ENCODE results near the gene LRRN4CL.
"Not testable (repeated sequence)": the region's sequence is repeated elsewhere in the genome, so short reads cannot be mapped to it uniquely, and the experiment has no call there.

Gene LRRN4CL

DNA sequence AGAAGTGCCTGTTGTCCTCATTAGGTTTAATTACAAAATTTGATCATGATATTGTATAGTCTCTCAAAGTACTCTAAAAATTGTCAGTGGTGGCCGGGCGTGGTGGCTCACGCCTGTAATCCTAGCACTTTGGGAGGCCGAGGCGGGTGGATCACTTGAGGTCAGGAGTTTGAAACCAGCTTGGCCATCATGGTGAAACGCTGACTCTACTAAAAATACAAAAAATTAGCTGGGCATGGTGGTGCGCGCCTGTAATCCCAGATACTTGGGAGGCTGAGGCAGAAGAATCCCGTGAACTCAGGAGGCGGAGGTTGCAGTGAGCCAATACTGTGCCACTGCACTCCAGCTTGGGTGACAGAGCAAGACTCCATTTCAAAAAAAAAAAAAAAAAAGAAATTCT is 13.9 kb downstream of the LRRN4CL start:
- not testable (repeated sequence) for DNase-seq

DNA sequence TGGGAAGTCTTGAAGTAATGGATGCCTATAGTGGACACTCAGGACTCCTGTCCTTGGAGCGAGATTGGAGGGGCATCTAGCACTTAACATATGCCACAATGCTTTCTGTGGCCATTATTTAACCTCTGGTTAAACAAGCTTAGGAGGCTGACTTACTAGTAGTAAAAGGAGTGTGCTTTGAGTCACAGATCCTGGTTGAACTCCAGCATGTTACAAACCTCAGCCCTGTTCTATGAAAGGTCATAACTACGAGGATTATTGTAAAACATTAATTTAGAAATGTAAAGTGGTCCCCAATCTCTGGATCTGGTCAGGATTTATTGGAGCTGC is 16.2 kb downstream of the LRRN4CL start:
- DNase-seq = no peak

DNA sequence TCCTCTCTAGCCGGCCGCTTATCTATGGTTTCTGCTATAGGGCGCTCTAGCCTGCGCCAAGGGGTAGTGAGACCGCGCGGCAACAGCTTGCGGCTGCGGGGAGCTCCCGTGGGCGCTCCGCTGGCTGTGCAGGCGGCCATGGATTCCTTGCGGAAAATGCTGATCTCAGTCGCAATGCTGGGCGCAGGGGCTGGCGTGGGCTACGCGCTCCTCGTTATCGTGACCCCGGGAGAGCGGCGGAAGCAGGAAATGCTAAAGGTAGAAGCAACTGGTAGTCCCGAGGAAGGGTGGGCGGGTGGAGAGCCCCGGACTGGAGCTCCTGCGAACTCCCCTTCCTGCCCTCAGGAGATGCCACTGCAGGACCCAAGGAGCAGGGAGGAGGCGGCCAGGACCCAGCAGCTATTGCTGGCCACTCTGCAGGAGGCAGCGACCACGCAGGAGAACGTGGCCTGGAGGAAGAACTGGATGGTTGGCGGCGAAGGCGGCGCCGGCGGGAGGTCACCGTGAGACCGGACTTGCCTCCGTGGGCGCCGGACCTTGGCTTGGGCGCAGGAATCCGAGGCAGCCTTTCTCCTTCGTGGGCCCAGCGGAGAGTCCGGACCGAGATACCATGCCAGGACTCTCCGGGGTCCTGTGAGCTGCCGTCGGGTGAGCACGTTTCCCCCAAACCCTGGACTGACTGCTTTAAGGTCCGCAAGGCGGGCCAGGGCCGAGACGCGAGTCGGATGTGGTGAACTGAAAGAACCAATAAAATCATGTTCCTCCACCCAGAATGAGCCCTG is 17.5 kb downstream of the LRRN4CL start, which contains the start of the genes LBHD1 and UQCC3:
Gene LBHD1 (minus strand): TSS at position 660 of the 782 bp plus-strand sequence. CDS start 2,236 bp downstream, outside the sequence.
Gene UQCC3 (plus strand): TSS at position 66 of the 782 bp plus-strand sequence. CDS start 73 bp downstream, at position 139.
- peak; percentile 72 for DNase-seq

DNA sequence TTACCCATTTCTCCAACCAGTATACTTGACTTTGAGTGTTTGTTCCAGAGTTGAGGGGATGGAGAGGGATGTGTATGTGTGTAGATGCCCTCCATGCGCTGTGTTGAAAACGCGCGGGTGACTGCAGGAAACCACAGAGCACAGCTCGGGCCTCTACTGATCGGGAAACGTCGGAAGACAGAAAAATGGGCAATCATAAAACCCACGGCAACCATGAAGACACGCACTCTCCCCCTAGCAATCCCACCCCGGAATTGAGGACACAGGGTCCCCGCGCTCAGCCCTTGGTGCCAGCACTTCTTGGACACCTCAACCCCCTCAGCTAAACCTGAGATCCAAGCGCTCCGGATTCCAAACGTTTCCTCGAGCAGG is 18.1 kb downstream of the LRRN4CL start:
- DNase-seq = no peak

DNA sequence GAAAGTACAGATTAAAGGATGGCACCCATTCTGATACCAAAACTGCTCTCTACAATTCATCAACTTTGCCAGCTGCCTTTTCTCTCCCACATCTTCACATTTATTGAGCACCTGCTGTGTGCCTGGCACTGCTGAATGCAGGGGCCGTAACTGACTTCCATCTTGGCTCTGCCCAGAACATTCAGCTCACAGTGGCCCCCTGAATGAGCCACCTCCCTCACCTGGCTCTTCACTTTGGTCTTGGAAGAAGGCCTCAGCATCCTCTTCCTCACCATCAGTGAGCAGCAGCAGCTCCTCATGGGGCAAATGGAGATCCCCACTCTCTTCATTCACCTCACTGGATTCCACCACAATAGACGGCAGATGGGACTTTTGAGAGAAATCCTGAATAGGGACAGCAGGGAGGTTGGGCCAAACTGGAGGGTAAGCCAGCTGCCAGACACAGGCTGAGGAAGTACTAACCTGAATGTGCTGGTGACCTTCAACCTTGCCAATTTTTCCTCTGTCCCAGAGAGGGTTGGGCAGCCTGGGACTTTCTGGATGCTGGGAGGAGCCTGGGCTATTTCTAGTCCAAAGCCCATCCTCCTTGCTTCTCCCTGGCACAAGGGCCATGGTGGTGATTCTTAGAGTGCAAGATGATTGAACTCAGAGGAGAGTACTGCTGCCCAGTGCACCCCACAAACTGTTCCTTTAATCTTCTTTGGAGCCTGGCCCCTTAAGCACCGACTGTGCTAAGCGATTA is 19.7 kb downstream of the LRRN4CL start:
- DNase-seq = no peak

DNA sequence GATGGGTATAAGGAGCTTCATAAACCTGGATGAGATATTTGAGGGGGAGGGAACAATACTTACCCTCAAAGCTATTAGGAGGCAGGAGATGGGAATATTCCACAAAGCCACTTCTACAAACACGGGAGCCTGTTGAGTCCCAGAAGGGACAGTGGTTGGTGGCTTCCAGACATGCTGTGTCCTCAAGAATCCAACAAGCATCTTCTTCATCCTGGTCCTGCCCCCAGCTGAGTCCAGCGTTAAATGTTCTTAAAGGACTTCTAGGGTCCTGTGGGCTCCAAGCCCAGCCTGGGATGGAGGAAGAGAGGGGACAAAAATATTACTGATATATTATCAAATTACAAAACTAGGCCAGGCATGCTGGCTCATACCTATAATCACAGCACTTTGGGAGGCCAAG is 21.9 kb downstream of the LRRN4CL start:
- no peak for DNase-seq

DNA sequence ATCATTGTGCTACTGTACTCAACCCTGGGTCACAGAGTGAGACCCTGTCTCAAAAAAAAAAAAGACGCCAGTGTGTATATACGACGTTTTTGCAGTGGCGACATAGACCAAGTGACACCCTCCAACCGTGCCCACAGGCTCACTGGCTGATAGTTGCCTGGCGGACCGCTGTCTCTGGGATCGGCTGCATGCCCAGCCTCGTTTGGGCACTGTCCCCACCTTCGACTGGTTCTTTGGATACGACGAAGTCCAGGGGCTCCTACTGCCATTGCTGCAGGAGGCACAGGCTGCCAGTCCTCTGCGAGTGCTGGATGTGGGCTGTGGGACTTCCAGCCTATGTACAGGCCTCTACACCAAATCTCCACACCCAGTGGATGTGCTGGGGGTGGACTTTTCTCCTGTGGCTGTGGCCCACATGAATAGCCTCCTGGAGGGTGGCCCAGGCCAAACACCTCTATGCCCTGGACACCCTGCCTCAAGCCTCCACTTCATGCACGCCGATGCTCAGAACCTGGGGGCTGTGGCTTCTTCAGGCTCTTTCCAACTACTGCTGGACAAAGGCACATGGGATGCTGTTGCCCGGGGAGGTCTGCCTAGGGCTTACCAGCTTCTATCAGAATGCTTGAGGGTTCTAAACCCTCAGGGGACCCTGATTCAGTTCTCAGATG is 22.9 kb downstream of the LRRN4CL start:
- no peak for DNase-seq

DNA sequence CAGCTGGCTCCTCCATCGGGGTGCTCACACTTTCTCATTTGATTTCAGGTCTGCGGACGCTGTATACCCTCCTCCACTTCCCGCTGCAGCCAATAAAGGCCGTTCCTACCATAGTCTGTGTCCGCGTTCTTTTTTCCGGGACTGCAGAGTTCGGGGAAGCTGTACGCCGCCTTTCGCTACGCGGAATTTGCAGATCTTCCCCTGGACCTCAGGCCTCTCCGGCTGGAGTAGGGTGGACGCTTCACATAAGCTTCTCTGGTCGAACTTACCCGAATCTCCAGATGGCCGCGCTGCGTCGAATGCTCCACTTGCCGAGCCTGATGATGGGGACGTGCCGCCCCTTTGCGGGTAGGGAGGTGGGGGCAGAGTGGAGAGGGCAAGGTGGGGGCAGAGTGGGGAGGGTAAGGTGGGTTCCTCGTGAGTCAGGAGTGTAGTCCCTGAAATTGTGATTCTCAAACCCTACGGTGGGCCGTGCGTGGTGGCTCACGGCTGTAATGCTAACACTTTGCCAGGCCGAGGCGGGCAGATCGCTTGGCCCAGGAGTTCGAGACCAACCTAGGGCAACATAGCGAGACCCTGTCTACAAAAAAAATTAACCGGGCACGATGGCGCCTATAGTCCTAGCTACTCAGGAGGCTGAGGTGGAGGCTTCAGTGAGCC is 23.6 kb downstream of the LRRN4CL start:
- peak; percentile 59 for DNase-seq

DNA sequence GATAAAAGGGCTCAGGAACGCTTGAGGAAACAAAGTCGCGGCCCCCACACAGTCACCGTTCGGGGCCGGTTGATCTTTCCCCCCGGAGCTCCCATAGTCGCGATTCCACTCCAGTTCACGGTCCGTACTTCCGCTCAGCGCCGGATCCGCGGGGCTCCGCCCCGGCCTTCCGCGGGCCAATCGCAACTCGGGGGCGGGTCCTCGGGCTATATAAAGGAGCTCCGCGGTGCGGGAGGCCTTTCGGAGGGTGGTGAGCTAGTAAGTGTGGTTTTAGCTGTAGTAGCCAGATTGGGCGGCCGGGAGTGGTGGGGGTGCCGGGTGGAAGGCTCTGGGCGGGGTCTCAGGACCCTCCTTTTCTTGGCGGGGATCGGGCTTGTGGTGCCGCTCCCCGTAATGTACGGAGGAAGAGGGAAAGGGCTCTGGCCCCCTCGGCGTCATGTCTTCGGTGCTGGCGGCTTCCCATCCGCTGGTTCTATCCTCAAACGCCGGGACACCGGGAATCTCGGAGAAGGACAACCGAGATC is 24.2 kb downstream of the LRRN4CL start, which contains the start of the genes C11orf98 and CSKMT:
Gene C11orf98 (minus strand): TSS at position 136 of the 524 bp plus-strand sequence. CDS start 41 bp downstream, at position 95.
Gene CSKMT (plus strand): TSS at position 238 of the 524 bp plus-strand sequence. CDS start 568 bp downstream, outside the sequence.
- peak; percentile 95 for DNase-seq

DNA sequence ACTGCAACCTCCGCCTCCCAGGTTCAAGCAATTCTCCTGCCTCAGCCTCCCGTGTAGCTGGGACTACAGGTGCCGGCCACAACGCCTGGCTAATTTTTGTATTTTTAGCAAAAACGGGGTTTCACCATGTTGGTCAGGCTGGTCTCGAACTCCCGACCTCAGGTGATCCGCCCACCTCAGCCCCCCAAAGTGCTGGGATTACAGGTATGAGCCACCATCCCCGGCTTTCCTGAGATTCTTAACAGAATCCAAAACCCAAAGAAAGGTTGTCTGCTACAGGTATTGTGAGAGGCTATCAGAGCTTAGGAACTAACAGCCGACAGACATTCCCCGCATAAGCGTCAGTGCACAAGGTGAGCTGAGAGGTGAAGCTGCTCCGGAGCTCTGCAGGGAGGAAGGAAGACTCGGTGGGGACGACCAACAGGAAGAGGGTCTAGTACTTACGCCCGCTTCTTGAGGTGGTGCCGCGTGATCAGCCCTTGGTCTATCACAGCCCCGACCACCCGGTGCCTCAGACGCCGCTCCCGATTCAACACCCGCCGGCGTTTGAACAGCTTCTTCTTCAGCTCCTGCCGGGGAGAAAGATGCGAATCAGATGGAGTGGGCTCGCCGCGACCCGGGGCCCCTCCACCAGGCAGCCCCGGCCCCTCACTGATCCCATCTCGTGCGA is 24.8 kb downstream of the LRRN4CL start:
- peak; percentile 38 for DNase-seq

DNA sequence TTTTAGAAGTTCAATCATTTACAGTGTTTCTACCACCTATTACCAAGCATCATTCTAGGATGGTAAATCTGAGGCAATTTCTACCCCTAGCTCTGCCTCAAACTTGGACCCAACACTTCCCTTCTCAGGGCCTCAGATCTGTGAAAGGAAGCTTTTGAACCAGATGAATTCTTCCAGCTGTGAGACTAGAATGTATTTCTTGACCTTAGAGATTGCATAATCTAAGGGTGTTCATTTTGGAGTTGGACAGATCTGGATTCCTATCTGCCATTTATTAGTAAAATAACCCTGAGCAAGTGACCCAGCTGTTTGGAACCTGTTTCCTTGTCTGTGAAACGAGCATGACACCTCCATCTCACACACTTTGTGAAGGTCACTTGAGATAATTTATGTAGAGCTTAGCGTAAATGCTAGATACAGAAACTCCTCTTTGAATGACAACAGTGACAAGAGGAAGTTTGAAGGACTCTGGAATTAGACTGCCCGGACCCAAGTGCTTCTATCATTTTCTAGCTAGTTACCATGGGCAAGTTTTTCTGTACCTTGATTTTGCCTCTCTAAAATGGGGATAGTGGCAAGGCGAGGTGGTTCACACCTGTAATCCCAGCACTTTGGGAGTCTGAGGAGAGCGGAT is 32.4 kb downstream of the LRRN4CL start:
- no peak for DNase-seq

DNA sequence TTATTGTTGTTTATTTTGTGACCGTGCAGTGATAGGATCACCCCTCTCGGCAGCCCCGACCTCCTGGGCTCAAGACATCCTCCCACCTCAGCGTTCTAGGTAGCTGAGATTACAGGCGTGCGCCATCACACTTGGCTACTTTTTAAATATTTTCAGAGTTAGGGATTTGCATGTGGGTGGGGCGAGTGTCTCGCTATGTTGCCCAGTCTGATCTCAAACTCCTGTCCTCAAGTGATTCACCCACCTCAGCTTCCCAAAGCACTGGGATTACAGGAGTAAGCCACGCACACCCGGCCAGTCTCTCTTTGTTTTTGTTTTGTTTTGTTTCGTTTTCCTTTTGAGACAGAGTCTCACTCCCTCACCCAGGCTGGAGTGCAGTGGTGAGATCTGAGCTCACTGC is 35.0 kb downstream of the LRRN4CL start:
- no peak for DNase-seq

DNA sequence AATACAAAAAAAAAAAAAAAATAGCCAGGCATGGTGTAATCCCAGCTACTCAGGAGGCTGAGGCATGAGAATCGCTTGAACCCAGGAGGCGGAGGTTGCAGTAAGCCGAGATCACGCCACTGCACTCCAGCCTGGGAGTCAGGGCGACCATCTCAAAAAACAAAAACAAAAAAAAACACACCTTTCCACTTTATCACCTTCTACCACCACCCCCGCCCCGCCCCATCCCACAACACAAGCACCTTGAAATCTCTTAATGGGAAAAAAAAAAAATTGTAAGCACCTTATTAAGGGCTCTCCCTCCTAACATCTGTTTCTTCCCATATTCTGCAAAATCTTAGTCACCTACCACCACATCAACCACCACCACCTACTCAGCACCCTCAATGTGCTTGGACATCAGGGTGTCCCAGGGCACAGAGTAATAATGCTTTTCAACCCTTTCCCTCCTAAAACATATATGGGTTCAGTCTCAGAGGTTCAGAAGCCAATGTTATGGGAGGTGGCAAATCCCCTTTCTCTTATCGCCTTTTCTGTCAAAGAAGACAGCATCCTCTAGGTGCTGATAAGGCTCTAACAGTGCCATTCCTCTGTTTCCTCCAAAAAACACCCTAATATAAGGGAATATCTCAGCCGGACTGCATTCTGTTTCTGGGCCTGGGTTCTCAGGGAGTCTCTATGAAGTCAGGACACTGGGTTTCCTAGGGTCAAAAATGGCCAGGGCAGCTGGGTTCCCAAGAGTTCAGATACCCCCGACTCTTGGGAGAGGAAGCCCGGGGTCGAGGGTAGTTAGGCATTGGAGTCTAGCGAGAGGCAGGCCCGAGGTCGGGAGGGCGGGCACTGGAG is 36.9 kb downstream of the LRRN4CL start:
- DNase-seq = no peak

DNA sequence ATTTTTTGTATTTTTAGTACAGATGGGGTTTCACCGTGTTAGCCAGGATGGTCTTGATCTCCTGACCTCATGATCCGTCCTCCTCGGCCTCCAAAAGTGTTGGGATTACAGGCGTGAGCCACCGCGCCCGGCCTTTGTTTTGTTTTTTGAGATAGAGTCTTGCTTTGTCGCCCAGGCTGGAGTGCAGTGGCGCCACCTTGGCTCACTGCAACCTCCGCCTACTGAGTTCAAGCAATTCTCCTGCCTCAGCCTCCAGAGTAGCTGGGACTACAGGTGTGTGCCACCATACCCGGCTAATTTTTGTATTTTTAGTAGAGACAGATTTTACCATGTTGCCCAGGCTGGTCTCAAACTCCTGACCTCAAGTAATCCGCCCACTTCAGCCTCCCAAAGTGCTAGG is 39.0 kb downstream of the LRRN4CL start:
- DNase-seq = not testable (repeated sequence)

DNA sequence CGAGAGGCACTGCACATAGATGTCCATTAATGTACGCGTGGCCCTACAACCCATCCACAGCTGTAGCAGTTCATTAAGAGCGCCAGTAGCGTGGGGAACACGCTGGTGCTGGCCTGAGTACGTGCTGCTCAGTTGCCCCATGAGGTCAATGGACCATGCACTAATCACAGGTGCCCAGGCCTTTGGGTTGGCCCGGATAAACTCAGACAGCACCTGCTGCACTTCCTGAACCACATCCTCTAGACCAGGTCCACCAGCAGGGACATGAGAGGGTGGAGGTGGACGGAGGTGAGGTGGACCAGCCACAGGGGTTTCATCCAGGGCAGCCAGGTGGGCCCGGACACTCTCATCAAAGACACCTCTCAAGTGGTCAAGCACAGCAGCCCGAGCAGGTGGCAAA is 39.8 kb downstream of the LRRN4CL start:
- DNase-seq = no peak

DNA sequence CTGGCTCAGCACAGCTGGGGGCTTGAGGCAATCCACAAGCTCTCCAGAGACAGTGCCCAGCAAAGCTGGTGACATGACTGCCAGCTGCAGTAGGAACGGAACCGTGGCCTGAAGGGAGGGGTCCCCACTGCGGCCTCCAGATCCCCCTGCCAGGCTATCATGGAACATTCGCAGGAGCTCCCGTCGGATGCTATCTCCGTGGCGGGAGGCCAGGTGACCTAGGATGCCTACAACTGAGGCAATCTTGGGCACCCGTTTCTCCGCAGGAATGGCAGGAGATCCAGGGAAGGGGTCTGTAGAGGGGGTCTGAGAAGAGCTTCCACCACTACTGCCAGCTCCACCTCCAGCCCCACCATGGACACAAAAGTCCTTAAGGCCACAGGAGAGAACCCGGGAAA is 40.4 kb downstream of the LRRN4CL start:
- DNase-seq = no peak

DNA sequence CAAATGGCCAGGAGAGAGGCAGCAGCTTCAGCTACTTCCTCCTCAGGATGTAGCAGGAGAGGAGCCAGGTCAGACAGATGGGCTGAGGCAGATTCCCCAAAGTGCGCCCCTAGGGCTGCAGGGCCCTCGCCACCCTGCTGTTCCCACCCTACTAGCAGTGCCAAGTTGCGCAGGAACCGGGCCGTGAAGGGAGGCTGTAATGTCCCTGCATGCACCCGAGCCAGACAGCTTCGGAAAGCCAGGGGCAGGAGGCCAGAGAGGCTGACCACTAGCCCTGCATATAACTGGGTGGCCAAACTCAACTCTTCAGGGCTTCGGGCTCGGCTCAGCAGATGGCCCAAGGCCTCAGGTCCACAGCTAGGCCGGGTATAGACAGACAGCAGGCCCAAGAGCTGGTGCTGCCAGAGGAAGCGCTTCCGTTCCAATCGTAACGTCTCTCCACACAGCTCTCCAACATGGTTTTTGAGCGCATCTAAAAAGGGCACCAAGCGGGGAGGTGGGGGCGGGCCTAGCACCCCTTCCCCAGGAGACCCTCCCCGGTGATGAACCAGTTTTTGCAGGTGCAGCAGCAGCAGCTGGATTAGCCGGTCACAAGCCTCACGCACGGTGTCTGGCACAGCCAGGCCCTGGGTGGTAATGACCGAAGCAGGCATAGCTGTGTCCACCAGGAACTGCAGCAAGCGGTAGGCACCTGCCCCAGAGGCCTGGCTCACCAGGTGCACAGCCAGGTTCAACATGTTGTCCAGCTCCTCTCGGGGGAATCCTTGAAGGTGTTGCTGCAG is 41.0 kb downstream of the LRRN4CL start:
- no peak for DNase-seq

DNA sequence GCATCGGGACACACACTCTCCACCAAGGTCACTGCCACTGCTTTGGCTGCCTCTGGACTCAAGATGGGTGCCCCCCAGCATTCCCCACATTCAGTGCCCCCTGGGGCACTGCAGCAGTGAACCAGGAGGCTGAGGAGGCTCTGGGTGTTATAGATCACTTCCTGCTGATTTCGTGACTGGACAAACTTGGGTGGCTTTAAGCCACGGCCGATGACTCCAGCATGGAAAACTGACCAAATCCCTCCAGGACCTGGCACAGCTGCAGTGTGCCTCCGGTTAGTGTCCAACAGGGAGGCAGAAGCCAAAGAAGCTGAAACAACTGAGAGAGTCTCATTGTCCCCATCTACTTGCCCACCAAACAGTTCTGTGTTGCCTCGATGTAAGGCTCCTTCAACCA is 41.7 kb downstream of the LRRN4CL start:
- DNase-seq = no peak

DNA sequence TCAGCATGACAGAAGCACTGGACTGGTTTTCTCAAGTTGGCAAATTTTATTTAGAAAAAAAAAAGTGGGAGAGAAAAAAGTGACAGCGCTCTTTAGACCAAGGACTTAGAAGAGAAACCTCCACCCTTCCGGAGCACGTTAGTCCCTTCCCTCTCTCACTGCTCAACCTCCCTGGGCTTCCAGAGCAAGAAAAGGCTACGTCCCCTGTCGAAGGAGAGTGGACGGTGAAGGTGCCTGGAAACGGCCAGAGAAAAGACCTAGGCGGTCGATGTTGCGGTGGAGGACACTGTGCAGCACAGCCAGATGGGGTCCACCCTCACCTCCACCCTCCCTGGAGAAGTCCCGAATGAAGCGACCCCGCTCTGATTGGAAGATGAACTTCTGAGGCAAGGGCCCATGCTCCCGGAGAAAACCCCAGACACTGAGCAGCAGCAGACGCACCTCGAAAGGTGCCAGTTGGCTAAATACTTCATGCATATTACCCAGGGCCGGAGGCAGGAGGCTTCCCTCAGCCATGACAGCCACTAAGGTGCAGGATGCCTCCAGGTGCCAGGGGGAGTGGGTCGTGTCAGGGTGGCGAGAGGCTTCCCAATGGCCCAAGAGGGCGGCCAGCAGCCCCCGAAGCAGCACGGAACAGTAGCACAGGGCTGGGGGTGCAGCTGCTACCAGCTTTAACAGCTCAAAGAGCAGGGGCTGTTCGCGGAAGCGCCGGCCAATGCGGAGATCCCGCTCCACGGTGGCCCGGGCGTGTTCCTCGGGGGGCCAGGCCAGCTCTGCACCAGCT is 42.3 kb downstream of the LRRN4CL start:
- DNase-seq = no peak

Measured in stimulated activated CD4-positive, alpha-beta T cell treated with anti-CD3 and anti-CD28 coated beads, Interleukin-12 subunit alpha, Interleukin-12 subunit beta, amount 100 ng/mL, for 4 hours (primary cell).